Lower lobe of right lung (tissue), 2 donors: ENCODE measurements around the gene UBE2G1. TPM values are rescaled to one million over a fixed set of nuclear protein-coding genes. Genes with fewer than 3 reads are reported as not detected.

ENCODE experiments used
- ATAC-seq, 2 donors: fragments of 200-7000 bp; cut with Tn5 transposase; one replicate each; pipeline ENCODE4 v1.9.1; 2020 to 2022; ENCODE audit warnings: mild to moderate bottlenecking in 2 of 2, moderate library complexity in 2 of 2
- DNase-seq: peaks from one replicate; pipeline ENCODE4 v3.0.0-alpha.2; 2020
- H3K27ac ChIP-seq: fragments of 200-600 bp; one replicate; pipeline ENCODE4 v1.8.0; 2022
- H3K27me3 ChIP-seq: fragments of 200-600 bp; one replicate; pipeline ENCODE4 v1.8.0; 2022; ENCODE audit warnings: low read depth
- H3K36me3 ChIP-seq: fragments of 200-600 bp; one replicate; pipeline ENCODE4 v1.8.0; 2022; ENCODE audit warnings: mild to moderate bottlenecking
- H3K4me1 ChIP-seq: fragments of 200-600 bp; one replicate; pipeline ENCODE4 v1.8.0; 2022
- H3K4me3 ChIP-seq: fragments of 200-600 bp; one replicate; pipeline ENCODE4 v1.8.0; 2022; ENCODE audit warnings: mild to moderate bottlenecking
- H3K9me3 ChIP-seq: fragments of 200-600 bp; one replicate; pipeline ENCODE4 v1.8.0; 2022
- CTCF ChIP-seq: fragments of 200-600 bp; IDR thresholded peaks from one replicate; pipeline ENCODE4 v1.8.0; 2022; ENCODE audit warnings: antibody characterized with exemption, mild to moderate bottlenecking
- intact Hi-C: fragments of 100-400 bp; cut with DNase I; formaldehyde crosslinking; loops from one replicate; pipeline ENCODE4 v1.11.0; 2022
- total RNA-seq: library from RNA; stranded (reverse); fragmentation: NEBNext Ultra II Directional; extraction: Animal tissue kit (Norgen Biotek cat#: 25700); gene quantifications from one replicate; pipeline ENCODE4 v1.2.1, GENCODE V29; 2021
- donor health status: DM: no; HTN: yes; CAD: no; lungs with severe emphysema.

Gene UBE2G1
- total RNA-seq, 1 donor from 2014 or later: 42.5 TPM

GRCh38 chr17:4301066-4301465 lies 65.4 kb downstream of the UBE2G1 start:
- Histone ChIP-seq H3K4me3 (no peak overlapping the region), H3K27ac (no peak overlapping the region), H3K4me1 (peaks cover 7% of the 10 kb centered on the region), H3K27me3 (no peaks in the 10 kb centered on the region), H3K36me3 (peaks cover 40% of the 10 kb centered on the region), H3K9me3 (no peaks in the 10 kb centered on the region)
- no peak for TF ChIP-seq CTCF
- no peak for ATAC-seq
- no peak for DNase-seq
- intact Hi-C loops: no loop called here

- no peak for TF ChIP-seq CTCF
- H3K36me3 ChIP-seq: peaks cover 30% of the 10 kb centered on the region
- intact Hi-C loops: no loop called here
- H3K4me3 ChIP-seq: no peak overlapping the region
- H3K27me3 ChIP-seq: no peaks in the 10 kb centered on the region
- ATAC-seq (no peak), DNase-seq (no peak)
- no peaks in the 10 kb centered on the region for H3K9me3 ChIP-seq
- no peaks in the 10 kb centered on the region for H3K4me1 ChIP-seq
- no peak overlapping the region for H3K27ac ChIP-seq
These were observed 69.1 kb downstream of the UBE2G1 start for GRCh38 chr17:4297351-4297750.

GRCh38 chr17:4295686-4296085 lies 70.8 kb downstream of the UBE2G1 start:
- Histone ChIP-seq H3K27ac (no peak overlapping the region), H3K9me3 (no peaks in the 10 kb centered on the region), H3K36me3 (peaks cover 24% of the 10 kb centered on the region), H3K4me3 (no peak overlapping the region), H3K4me1 (no peaks in the 10 kb centered on the region), H3K27me3 (no peaks in the 10 kb centered on the region)
- intact Hi-C loops: no loop called here
- ATAC-seq: no peak
- no peak for TF ChIP-seq CTCF
- DNase-seq: no peak

GRCh38 chr17:4293572-4293971 lies 72.9 kb downstream of the UBE2G1 start:
- no peak for TF ChIP-seq CTCF
- no peaks in the 10 kb centered on the region for H3K4me1 ChIP-seq
- no peak overlapping the region for H3K4me3 ChIP-seq
- H3K36me3 ChIP-seq: peaks cover 37% of the 10 kb centered on the region
- DNase-seq (no peak), ATAC-seq (no peak)
- intact Hi-C loops: no loop called here
- no peaks in the 10 kb centered on the region for H3K27me3 ChIP-seq
- no peak overlapping the region for H3K27ac ChIP-seq
- no peaks in the 10 kb centered on the region for H3K9me3 ChIP-seq

GRCh38 chr17:4287710-4288109 lies 78.8 kb downstream of the UBE2G1 start:
- H3K9me3 ChIP-seq: no peaks in the 10 kb centered on the region
- no peaks in the 10 kb centered on the region for H3K27me3 ChIP-seq
- H3K36me3 ChIP-seq: peaks cover 29% of the 10 kb centered on the region
- H3K27ac ChIP-seq: no peak overlapping the region
- no peaks in the 10 kb centered on the region for H3K4me1 ChIP-seq
- no peak for TF ChIP-seq CTCF
- ATAC-seq (no peak), DNase-seq (no peak)
- H3K4me3 ChIP-seq: no peak overlapping the region
- intact Hi-C loops: no loop called here

GRCh38 chr17:4276514-4276913 lies 90.0 kb downstream of the UBE2G1 start:
- Histone ChIP-seq H3K4me1 (no peaks in the 10 kb centered on the region), H3K4me3 (no peak overlapping the region), H3K27ac (no peak overlapping the region), H3K36me3 (peaks cover 49% of the 10 kb centered on the region), H3K27me3 (no peaks in the 10 kb centered on the region), H3K9me3 (no peaks in the 10 kb centered on the region)
- intact Hi-C loops: no loop called here
- no peak for DNase-seq
- TF ChIP-seq CTCF: no peak
- ATAC-seq: no peak
